ENCODE measurements around the gene FSTL4. TPM values are rescaled to one million over a fixed set of nuclear protein-coding genes. Genes with fewer than 3 reads are reported as not detected.

The FSTL4 gene
- polyA plus RNA-seq, 1 of the 3 experiments (the other 2 are of a cell fraction) = not detected

GRCh38 chr5:133641683-133642082 is 29.3 kb upstream of the FSTL4 start:
- no peaks in the 10 kb centered on the region for H3K9me3 ChIP-seq
- H3K9me2 ChIP-seq = no peaks in the 10 kb centered on the region
- no peak overlapping the region for H3K4me2 ChIP-seq
- H3K79me2 ChIP-seq (ENCODE audit: insufficient read depth) = no peaks in the 10 kb centered on the region
- DNase-seq = no peak
- H3K9ac ChIP-seq = no peak overlapping the region
- H3K27ac ChIP-seq (ENCODE audit: low read depth in 2 of 2, low read length in 1 of 2) = no peak overlapping the region
- H4K20me1 ChIP-seq (ENCODE audit: insufficient read depth) = no peaks in the 10 kb centered on the region
- TF ChIP-seq EZH2phosphoT487 (IDR thresholded peaks at IDR 0.05; ENCODE audit: borderline replicate concordance, low read depth) = no peak
- no peak for TF ChIP-seq RXRA (IDR thresholded peaks at IDR 0.05; ENCODE audit: borderline replicate concordance, low read depth)
- TF ChIP-seq USF1 (IDR thresholded peaks at IDR 0.05; ENCODE audit: borderline replicate concordance, low read depth) = no peak
- TF ChIP-seq RFX5 (IDR thresholded peaks at IDR 0.05; ENCODE audit: low read length) = no peak
- TF ChIP-seq CHD2 (IDR thresholded peaks at IDR 0.05; ENCODE audit: low read length, partially characterized antibody) = no peak
- no peak for TF ChIP-seq SIN3A (IDR thresholded peaks at IDR 0.05; ENCODE audit: borderline replicate concordance, low read depth, low read length)
- no peak for TF ChIP-seq MAX (IDR thresholded peaks at IDR 0.05; ENCODE audit: low read depth)
- ChIA-PET POLR2A (no interaction called here), CTCF (interaction anchor here (1.6 kb wide), 1 partner anchor 218 kb away, joined by 5 read pairs; no protein-coding TSS in a partner anchor)
- no peaks in the 10 kb centered on the region for H3K4me1 ChIP-seq (ENCODE audit: control insufficient read depth in 1 of 2, insufficient read depth in 2 of 2, low read depth in 1 of 2, low read length in 1 of 2)
- H3K36me3 ChIP-seq (replicated peaks in 1 of 2; ENCODE audit: control insufficient read depth in 1 of 2, insufficient read depth in 2 of 2, low read length in 1 of 2) = no peaks in the 10 kb centered on the region
- no peak overlapping the region for H3K4me3 ChIP-seq (ENCODE audit: low read depth in 2 of 2, low read length in 1 of 2)
- no peaks in the 10 kb centered on the region for H3F3A ChIP-seq (replicated peaks; ENCODE audit: insufficient read depth)
- no peaks in the 10 kb centered on the region for H3K27me3 ChIP-seq (ENCODE audit: insufficient read depth)
- no peak overlapping the region for H2AFZ ChIP-seq (ENCODE audit: low read depth)

- WGBS (ENCODE audit: low lambda C conversion rate) = 40% methylated on average over 4 of the region's 4 CpGs
- DNase-seq = no peak
- CTCF ChIA-PET = interaction anchor here (1.4 kb wide), 1 partner anchor 229 kb away, joined by 3 read pairs; no protein-coding TSS in a partner anchor
Observed at GRCh38 chr5:133639850-133640528, 27.6 kb upstream of the FSTL4 start.

More at GRCh38 chr5:133639850-133640528, 27.6 kb upstream of the FSTL4 start:
- Histone ChIP-seq H3K4me1 (ENCODE audit: control insufficient read depth in 1 of 2, insufficient read depth in 2 of 2, low read depth in 1 of 2, low read length in 1 of 2) (no peaks in the 10 kb centered on the region), H3K9ac (no peak overlapping the region), H3K27me3 (ENCODE audit: insufficient read depth) (no peaks in the 10 kb centered on the region), H3K9me2 (no peaks in the 10 kb centered on the region), H4K20me1 (ENCODE audit: insufficient read depth) (no peaks in the 10 kb centered on the region), H3K4me2 (no peak overlapping the region), H3K4me3 (ENCODE audit: low read depth in 2 of 2, low read length in 1 of 2) (no peak overlapping the region), H3F3A (replicated peaks; ENCODE audit: insufficient read depth) (no peaks in the 10 kb centered on the region), H3K27ac (ENCODE audit: low read depth in 2 of 2, low read length in 1 of 2) (no peak overlapping the region), H2AFZ (ENCODE audit: low read depth) (no peak overlapping the region), H3K36me3 (replicated peaks in 1 of 2; ENCODE audit: control insufficient read depth in 1 of 2, insufficient read depth in 2 of 2, low read length in 1 of 2) (no peaks in the 10 kb centered on the region), H3K9me3 (no peaks in the 10 kb centered on the region), H3K79me2 (ENCODE audit: insufficient read depth) (no peaks in the 10 kb centered on the region)
- TF ChIP-seq MAX (IDR thresholded peaks at IDR 0.05; ENCODE audit: low read depth) (no peak), RXRA (IDR thresholded peaks at IDR 0.05; ENCODE audit: borderline replicate concordance, low read depth) (no peak), YY1 (IDR thresholded peaks at IDR 0.05; ENCODE audit: low read depth) (no peak), USF2 (IDR thresholded peaks at IDR 0.05; ENCODE audit: borderline replicate concordance, low read depth, low read length) (no peak), ELF1 (IDR thresholded peaks at IDR 0.05) (no peak), NFIC (IDR thresholded peaks at IDR 0.05; ENCODE audit: borderline replicate concordance) (no peak), REST (IDR thresholded peaks at IDR 0.05; ENCODE audit: low read depth, low read length) (no peak), RAD21 (IDR thresholded peaks at IDR 0.05; ENCODE audit: low read length) (no peak), USF1 (IDR thresholded peaks at IDR 0.05; ENCODE audit: borderline replicate concordance, low read depth) (no peak), ZBTB33 (IDR thresholded peaks at IDR 0.05; ENCODE audit: borderline replicate concordance, low read depth) (no peak), JUND (IDR thresholded peaks at IDR 0.05) (no peak), EZH2phosphoT487 (IDR thresholded peaks at IDR 0.05; ENCODE audit: borderline replicate concordance, low read depth) (no peak)
- POLR2A ChIA-PET = no interaction called here

Measured in SK-N-SH (cell line).